Vagina (tissue), 2 donors: ENCODE data around the gene MPP4.

ENCODE experiments used
- POLR2A ChIP-seq, 2 donors: fragments of 450-650 bp; IDR thresholded peaks; one replicate each; pipeline ENCODE4 v1.6.1; 2017; ENCODE audit warnings: antibody characterized with exemption in 2 of 2, mild to moderate bottlenecking in 2 of 2, moderate library complexity in 2 of 2
- TF ChIP-seq, protein P1 (sequence below), 3 experiments: fragments of 450-650 bp in 2 of 3; fragments of 200-600 bp in 1 of 3; sonication (generic) in 1 of 3; IDR thresholded peaks; one replicate each; pipeline ENCODE4 v1.5.1; 2017 to 2019; ENCODE audit warnings: antibody characterized with exemption in 3 of 3, mild to moderate bottlenecking in 2 of 3, moderate library complexity in 2 of 3

DNA sequence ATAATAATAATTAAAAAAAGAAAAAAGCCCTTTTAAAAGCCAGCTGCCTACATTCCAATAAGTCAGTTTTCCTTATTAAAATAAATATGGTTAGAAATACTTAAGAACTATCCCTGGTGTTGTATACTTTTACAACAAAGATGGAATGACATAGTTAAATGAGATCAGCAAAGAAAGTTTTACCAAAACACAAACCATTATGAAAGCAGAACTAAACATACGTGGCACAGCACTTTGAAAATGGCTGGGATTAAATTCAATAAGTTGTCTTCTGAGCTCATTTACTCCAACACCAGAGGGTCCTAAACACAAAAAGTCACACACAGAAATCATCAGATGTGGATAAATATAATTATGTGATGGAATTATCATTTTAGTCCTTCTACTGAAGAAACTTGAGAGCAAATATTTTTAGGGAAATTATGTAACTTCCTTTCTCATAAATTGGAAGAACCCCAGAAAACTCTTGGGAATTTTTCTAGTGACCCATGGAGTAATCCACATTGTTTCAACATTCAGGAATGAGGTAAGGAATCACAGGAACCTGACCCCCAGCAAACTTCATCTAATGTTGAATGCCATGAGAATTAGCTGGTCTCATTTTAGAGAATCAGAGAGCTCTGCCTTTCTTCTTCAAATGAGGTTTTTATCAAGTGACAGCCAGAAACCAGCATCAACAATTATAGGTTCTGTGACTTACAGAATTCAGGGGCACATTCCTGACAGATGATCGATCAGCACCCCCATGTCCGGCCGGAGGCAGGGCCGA, 43.6 kb downstream of the MPP4 start:
- TF ChIP-seq, protein P1, sequence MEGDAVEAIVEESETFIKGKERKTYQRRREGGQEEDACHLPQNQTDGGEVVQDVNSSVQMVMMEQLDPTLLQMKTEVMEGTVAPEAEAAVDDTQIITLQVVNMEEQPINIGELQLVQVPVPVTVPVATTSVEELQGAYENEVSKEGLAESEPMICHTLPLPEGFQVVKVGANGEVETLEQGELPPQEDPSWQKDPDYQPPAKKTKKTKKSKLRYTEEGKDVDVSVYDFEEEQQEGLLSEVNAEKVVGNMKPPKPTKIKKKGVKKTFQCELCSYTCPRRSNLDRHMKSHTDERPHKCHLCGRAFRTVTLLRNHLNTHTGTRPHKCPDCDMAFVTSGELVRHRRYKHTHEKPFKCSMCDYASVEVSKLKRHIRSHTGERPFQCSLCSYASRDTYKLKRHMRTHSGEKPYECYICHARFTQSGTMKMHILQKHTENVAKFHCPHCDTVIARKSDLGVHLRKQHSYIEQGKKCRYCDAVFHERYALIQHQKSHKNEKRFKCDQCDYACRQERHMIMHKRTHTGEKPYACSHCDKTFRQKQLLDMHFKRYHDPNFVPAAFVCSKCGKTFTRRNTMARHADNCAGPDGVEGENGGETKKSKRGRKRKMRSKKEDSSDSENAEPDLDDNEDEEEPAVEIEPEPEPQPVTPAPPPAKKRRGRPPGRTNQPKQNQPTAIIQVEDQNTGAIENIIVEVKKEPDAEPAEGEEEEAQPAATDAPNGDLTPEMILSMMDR (IDR thresholded peaks at IDR 0.05), result no peak
- TF ChIP-seq POLR2A (IDR thresholded peaks at IDR 0.05), result no peak
